GM18502 (cell line): Measurements from ENCODE around the gene NKX1-2.
A peak's percentile ranks its signal among the peaks of the same experiment; 100 is the strongest.
"Not testable (repeated sequence)": the region's sequence is repeated elsewhere in the genome, so short reads cannot be mapped to it uniquely, and the experiment has no call there.

Source experiments
- ATAC-seq: cut with Tn5 transposase; IDR thresholded peaks from one replicate; pipeline ENCODE4 v1.9.1; 2021; ENCODE audit warnings: mild to moderate bottlenecking; ENCODE audit not compliant: unreplicated experiment, poor library complexity

Gene NKX1-2

GRCh38 chr10:124453960-124454610, 4.2 kb upstream of the NKX1-2 start:
- ATAC-seq = no peak

- no peak for ATAC-seq
Measured at GRCh38 chr10:124451276-124451675, 1.4 kb upstream of the NKX1-2 start.

GRCh38 chr10:124450783-124451057, 885 bp upstream of the NKX1-2 start:
- ATAC-seq = no peak

GRCh38 chr10:124449170-124450011, 444 bp downstream of the NKX1-2 start:
- ATAC-seq = no peak

GRCh38 chr10:124448696-124449169, 1.1 kb downstream of the NKX1-2 start:
- no peak for ATAC-seq

GRCh38 chr10:124447751-124448466, 1.9 kb downstream of the NKX1-2 start:
- ATAC-seq = no peak

GRCh38 chr10:124446830-124447750, 2.7 kb downstream of the NKX1-2 start:
- no peak for ATAC-seq

- not testable (repeated sequence) for ATAC-seq
Measured at GRCh38 chr10:124441694-124442093, 8.1 kb downstream of the NKX1-2 start.

- peak; percentile 88 for ATAC-seq
Measured at GRCh38 chr10:124436191-124436638, 13.6 kb downstream of the NKX1-2 start.

- ATAC-seq = not testable (repeated sequence)
Measured at GRCh38 chr10:124435683-124436082, 14.2 kb downstream of the NKX1-2 start.

GRCh38 chr10:124433461-124433860, 16.4 kb downstream of the NKX1-2 start:
- ATAC-seq = no peak

- no peak for ATAC-seq
Measured at GRCh38 chr10:124430077-124430476, 19.8 kb downstream of the NKX1-2 start.

- no peak for ATAC-seq
Measured at GRCh38 chr10:124429576-124429975, 20.3 kb downstream of the NKX1-2 start.

GRCh38 chr10:124428207-124428777, 21.5 kb downstream of the NKX1-2 start:
- no peak for ATAC-seq

- ATAC-seq = no peak
Measured at GRCh38 chr10:124425227-124425962, 24.4 kb downstream of the NKX1-2 start.

GRCh38 chr10:124423813-124424212, 26.0 kb downstream of the NKX1-2 start:
- no peak for ATAC-seq

- no peak for ATAC-seq
Measured at GRCh38 chr10:124422742-124423141, 27.1 kb downstream of the NKX1-2 start.

- ATAC-seq = no peak
Measured at GRCh38 chr10:124420254-124420653, 29.6 kb downstream of the NKX1-2 start.

- no peak for ATAC-seq
Measured at GRCh38 chr10:124419635-124420034, 30.2 kb downstream of the NKX1-2 start.
